OCI-M2 (cell line): ENCODE results near the gene TPX2.

Experiments used
- DNase-seq: peaks from one replicate; lab custom pipeline; 2025; ENCODE audit not compliant: unreplicated experiment; lab: John Stamatoyannopoulos, UW

The TPX2 gene

GRCh38 chr20:31705598-31706597, 33.2 kb upstream of the TPX2 start:
- DNase-seq: no peak

GRCh38 chr20:31706607-31707257, 32.4 kb upstream of the TPX2 start:
- DNase-seq: peak; percentile 58

DNA sequence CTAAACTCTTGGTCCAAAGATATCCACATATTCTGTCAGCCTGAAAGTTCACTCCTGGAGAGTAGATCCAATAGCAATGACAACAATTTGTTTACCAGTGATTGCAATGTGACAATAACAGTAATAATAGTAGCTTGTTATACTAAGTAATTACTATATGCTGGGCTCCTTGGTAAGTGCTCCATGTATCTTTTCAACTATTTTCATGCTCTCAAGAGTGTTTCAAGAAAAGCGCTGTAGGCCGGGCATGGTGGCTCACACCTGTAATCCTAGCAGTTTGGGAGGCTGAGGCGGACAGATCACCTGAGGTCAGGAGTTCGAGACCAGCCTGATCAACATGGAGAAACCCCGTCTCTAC, 31.9 kb upstream of the TPX2 start:
- DNase-seq: no peak

GRCh38 chr20:31707994-31708735, 30.9 kb upstream of the TPX2 start:
- no peak for DNase-seq

GRCh38 chr20:31708736-31709534, 30.2 kb upstream of the TPX2 start:
- DNase-seq: no peak

GRCh38 chr20:31709939-31710338, 29.2 kb upstream of the TPX2 start:
- no peak for DNase-seq

- DNase-seq: no peak
Observed at GRCh38 chr20:31710423-31711108, 28.5 kb upstream of the TPX2 start.

GRCh38 chr20:31711179-31712111, 27.6 kb upstream of the TPX2 start:
- no peak for DNase-seq

DNA sequence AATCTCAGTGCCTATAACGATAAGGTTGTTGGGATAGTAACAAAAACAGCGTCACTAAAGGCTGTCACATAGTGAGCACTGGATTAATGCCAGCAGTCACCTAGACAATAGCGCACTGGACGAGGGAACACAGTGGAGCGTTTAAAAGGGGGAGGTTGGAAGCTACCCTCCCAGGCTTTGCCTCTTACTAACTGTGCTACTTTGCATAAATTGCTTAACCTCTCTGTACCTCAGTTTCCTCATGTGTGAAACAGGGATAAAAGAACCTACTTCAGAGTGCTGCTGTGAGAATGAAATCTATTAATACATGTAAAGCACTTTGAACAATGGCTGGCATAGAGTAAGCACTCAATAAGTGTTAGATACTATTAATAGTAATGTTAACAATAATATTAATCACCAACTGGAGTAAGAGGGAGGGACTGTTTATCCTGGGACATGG, 27.0 kb upstream of the TPX2 start:
- DNase-seq: no peak

GRCh38 chr20:31712564-31713311, 26.4 kb upstream of the TPX2 start:
- DNase-seq: no peak

DNA sequence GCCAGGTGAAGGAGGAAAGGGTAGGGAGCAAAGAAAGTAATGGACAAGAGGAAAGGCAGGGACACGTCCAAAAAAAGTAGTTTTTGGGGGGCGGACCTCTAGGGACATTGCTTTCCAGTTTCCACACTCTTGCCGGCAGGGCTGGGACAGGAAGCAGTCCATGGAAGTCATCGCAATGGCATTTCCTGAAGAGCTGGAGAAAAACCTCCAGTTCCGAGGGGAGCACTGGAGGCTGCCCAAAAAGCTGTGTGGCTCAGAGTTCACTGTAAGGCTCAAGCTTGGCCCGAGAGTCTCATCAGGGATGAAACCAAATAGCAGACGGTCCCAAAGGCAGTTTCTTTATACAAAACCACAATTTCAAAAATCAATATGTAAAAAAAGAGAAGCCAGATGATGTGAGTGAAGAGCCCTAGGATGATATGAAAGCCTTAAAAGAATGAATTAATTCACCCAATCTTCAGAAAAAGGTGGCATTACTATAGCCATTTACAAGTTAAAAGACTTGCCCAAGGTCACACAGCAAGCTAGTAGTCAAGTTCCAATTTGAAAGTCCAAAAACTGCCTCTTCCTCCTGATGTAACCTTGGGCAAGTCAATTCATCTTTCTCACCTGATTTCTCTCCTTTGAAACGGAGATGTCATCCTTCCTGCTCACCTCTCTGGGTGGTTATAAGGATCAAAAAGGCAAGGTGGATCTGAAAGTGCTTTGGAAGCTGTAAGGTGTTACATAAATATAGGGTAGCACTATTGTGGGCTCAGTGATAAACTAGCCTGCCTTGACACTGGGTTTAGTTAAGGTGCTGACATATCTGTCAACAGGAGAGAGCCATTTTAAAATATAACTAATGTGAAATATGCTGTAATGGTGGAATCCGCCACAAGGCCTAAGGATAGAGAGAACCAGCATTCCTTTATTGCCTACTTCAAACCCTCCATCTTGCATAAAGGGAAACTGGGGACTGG, 25.5 kb upstream of the TPX2 start:
- DNase-seq: no peak

DNA sequence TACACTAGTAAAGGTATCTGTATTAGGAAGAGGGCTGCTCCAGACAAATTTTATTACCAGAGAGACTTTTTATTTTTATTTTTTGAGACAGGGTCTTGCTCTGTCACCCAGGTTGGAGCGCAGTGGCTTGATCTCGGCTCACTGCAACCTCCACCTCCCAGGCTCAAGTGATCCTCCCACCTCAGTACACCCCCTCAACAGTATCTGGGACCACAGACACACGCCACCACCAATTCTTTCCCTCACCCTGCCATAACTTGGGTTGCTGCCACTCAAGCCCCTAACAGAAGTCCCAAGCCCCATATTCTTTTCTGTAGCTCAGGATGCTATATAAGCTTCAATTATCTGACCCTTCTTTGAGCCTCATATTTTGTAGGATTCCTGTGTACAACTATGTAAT, 23.3 kb upstream of the TPX2 start:
- DNase-seq: no peak

- no peak for DNase-seq
Observed at GRCh38 chr20:31716351-31716750, 22.7 kb upstream of the TPX2 start.

DNA sequence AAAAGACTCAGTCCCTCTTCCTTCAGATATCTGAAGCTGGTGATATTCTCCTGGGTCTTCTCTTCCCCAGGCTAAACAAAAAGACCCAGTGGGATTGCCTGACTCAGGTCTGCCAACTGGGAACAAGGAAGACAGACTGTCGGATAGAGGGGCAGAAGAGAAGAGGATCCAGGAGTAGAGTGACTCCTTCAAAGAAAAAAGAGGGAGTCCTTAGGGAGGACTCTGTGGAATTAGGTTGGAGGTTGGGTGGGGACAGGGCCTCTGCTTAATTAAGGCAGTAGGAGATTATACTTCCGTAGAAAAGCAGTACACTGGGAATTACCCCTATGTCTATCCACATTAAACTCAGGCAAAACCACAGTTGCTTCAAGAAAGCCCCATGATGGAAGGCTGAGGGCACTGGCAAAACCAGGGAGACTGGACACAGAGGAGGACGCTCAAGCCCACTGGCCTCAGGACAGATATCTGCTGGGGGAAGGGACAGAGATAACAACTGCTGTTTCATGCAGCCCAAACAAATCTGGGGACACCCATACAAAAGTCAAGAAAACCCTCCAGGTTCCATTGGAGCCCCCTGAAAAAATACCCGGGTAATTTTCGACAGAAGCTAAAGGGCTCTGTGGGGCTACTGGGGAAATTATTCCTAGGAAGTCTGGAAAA, 22.1 kb upstream of the TPX2 start:
- no peak for DNase-seq

- DNase-seq: no peak
Observed at GRCh38 chr20:31717478-31718201, 21.4 kb upstream of the TPX2 start.
